Spleen (tissue), 11 donors: ENCODE results near the gene ZNF780A. TPM values are rescaled to one million over a fixed set of nuclear protein-coding genes. Genes with fewer than 3 reads are reported as not detected.

Experiments
- DNase-seq: peaks from one replicate; pipeline ENCODE4 v3.0.0-alpha.2; 2020
- H3K27ac ChIP-seq, 8 donors: fragments of 200-600 bp; sonication (generic) in 7 of 8; 1 replicate in 4 of 8; 2 replicates in 4 of 8; pipeline versions ENCODE4 v1.5.0 to v1.8.0; 2016 to 2021; ENCODE audit warnings: inconsistent platforms in 4 of 8, mild to moderate bottlenecking in 4 of 8, moderate library complexity in 1 of 8
- H3K27me3 ChIP-seq, 7 donors: fragments of 200-600 bp; sonication (generic) in 6 of 7; replicated peaks in 1 of 7; 1 replicate in 4 of 7; 2 replicates in 3 of 7; pipeline versions ENCODE4 v1.5.0 to v1.8.0; 2016 to 2021; ENCODE audit warnings: inconsistent platforms in 3 of 7, mild to moderate bottlenecking in 1 of 7
- H3K36me3 ChIP-seq, 6 donors: fragments of 200-600 bp; sonication (generic) in 5 of 6; 1 replicate in 4 of 6; 2 replicates in 2 of 6; pipeline versions ENCODE4 v1.5.0 to v1.8.0; 2016 to 2021; ENCODE audit warnings: inconsistent platforms in 2 of 6
- H3K4me1 ChIP-seq, 6 donors: fragments of 200-600 bp; sonication (generic) in 5 of 6; 1 replicate in 3 of 6; 2 replicates in 3 of 6; pipeline versions ENCODE4 v1.5.0 to v1.8.0; 2016 to 2021; ENCODE audit warnings: inconsistent platforms in 3 of 6
- H3K4me3 ChIP-seq, 8 donors: fragments of 200-600 bp; sonication (generic) in 7 of 8; 1 replicate in 4 of 8; 2 replicates in 4 of 8; pipeline versions ENCODE4 v1.5.0 to v1.8.0; 2016 to 2021; ENCODE audit warnings: inconsistent platforms in 4 of 8, mild to moderate bottlenecking in 4 of 8, moderate library complexity in 2 of 8
- H3K9me3 ChIP-seq, 8 donors: fragments of 200-600 bp; sonication (generic) in 7 of 8; 1 replicate in 4 of 8; 2 replicates in 4 of 8; pipeline versions ENCODE4 v1.5.0 to v1.8.0; 2016 to 2021; ENCODE audit warnings: inconsistent platforms in 4 of 8
- CTCF ChIP-seq, 11 experiments: fragments of 200-600 bp in 7 of 11; fragments of 450-650 bp in 4 of 11; sonication (generic) in 4 of 11; IDR thresholded peaks in 8 of 11; conservative IDR thresholded peaks in 3 of 11; 1 replicate in 7 of 11; 2 replicates in 4 of 11; pipeline versions ENCODE4 v1.4.0 to v1.8.0; 2016 to 2021; ENCODE audit warnings: antibody characterized with exemption in 11 of 11, inconsistent platforms in 4 of 11, mild to moderate bottlenecking in 1 of 11
- POLR2A ChIP-seq, 3 donors: fragments of 450-650 bp; IDR thresholded peaks; one replicate each; pipeline ENCODE4 v1.5.1; 2017; ENCODE audit warnings: antibody characterized with exemption in 3 of 3, mild to moderate bottlenecking in 1 of 3
- POLR2AphosphoS5 ChIP-seq, 3 donors: sonication (generic); formaldehyde crosslinking; IDR thresholded peaks; one replicate each; pipeline ENCODE4 v1.5.1; 2017; ENCODE audit warnings: antibody characterized with exemption in 3 of 3
- whole genome bisulfite sequencing, 5 donors: extraction: QIAGEN DNeasy Blood & Tissue Kit in 3 of 5; methylation state at CpG; one replicate each; pipeline versions ENCODE4 v1.1.5 to v1.1.7; 2013 to 2018; 5-methylcytosine and 5-hydroxymethylcytosine counted together
- intact Hi-C: fragments of 100-400 bp; cut with DNase I; formaldehyde crosslinking; loops from one replicate; pipeline ENCODE4 v1.15.0; 2023; ENCODE audit warnings: low total_unique reads
- polyA plus RNA-seq, 3 donors: library from polyadenylated mRNA; stranded (reverse); fragments of 200-250 nt; gene quantifications; one replicate each; pipeline ENCODE4 v1.2.1, GENCODE V29; 2013
- total RNA-seq, 7 donors: library from RNA; depleted of rRNA in 3 of 7; stranded (reverse); fragments of >200 nt in 3 of 7; fragmentation: NEBNext Ultra II Directional in 4 of 7; extraction: Animal tissue kit (Norgen Biotek cat#: 25700) in 4 of 7; gene quantifications; one replicate each; pipeline versions ENCODE4 v1.1.0 to v1.2.1, GENCODE V29; 2016 to 2021
- donor health status: healthy with polysubstance abuse.
- donor health status: DM: no; HTN: no; CAD: no; lungs with moderate emphysema.
- donor health status: DM: no; HTN: no; CAD: no.
- donor health status: Bipolar disorder and iron deficiency.
- donor health status: healthy.
- donor health status: DM: no; HTN: no; CAD: no.
- donor health status: DM: yes; HTN: yes; CAD: no.

Gene ZNF780A
- total and polyA plus RNA-seq, 10 donors: 18.1 to 52.5 (median 30.1) TPM

- TF ChIP-seq POLR2AphosphoS5 (IDR thresholded peaks at IDR 0.05) (no peak), CTCF (IDR thresholded peaks at IDR 0.05 in 8 of 11, conservative IDR thresholded peaks at IDR 0.05 in 3 of 11) (no peak), POLR2A (IDR thresholded peaks at IDR 0.05) (no peak)
- 60 to 85% (median 74%) methylated on average over 1 of the region's 1 CpG for WGBS, 5 donors
- intact Hi-C loops: no loop called here
- H3K27ac ChIP-seq: peak overlapping the region in 1 of 8 donors; percentile 53
- H3K27me3 ChIP-seq: no peaks in the 10 kb centered on the region
- H3K4me3 ChIP-seq: no peak overlapping the region
- peaks cover 20 to 75% (median 72%) of the 10 kb centered on the region in 8 donors for H3K9me3 ChIP-seq
- H3K36me3 ChIP-seq: peaks cover 42 to 100% (median 99%) of the 10 kb centered on the region in 6 donors
- H3K4me1 ChIP-seq: peaks cover 0 to 22% (median 0%) of the 10 kb centered on the region in 6 donors
- no peak for DNase-seq
These were observed 12.4 kb downstream of the ZNF780A start for GRCh38 chr19:40078377-40078776.

- no peak for DNase-seq
- no peak for TF ChIP-seq POLR2AphosphoS5 (IDR thresholded peaks at IDR 0.05)
- TF ChIP-seq POLR2A (IDR thresholded peaks at IDR 0.05): no peak
- TF ChIP-seq CTCF (IDR thresholded peaks at IDR 0.05 in 8 of 11, conservative IDR thresholded peaks at IDR 0.05 in 3 of 11): no peak
- Histone ChIP-seq H3K27me3 (no peaks in the 10 kb centered on the region), H3K27ac (no peak overlapping the region), H3K36me3 (peaks cover 10 to 27% (median 22%) of the 10 kb centered on the region in 6 donors), H3K4me1 (no peaks in the 10 kb centered on the region), H3K9me3 (peaks cover 10 to 67% (median 38%) of the 10 kb centered on the region in 8 donors), H3K4me3 (no peak overlapping the region)
- 87 to 97% (median 97%) methylated on average over 1 of the region's 1 CpG for WGBS, 5 donors
- intact Hi-C loops: no loop called here
These were observed 20.7 kb downstream of the ZNF780A start for GRCh38 chr19:40070058-40070457.

- Histone ChIP-seq H3K4me3 (no peak overlapping the region), H3K36me3 (no peaks in the 10 kb centered on the region), H3K9me3 (peaks cover 0 to 66% (median 58%) of the 10 kb centered on the region in 8 donors), H3K27me3 (no peaks in the 10 kb centered on the region), H3K27ac (no peak overlapping the region), H3K4me1 (peaks cover 9 to 21% (median 16%) of the 10 kb centered on the region in 6 donors)
- DNase-seq: no peak
- WGBS, 5 donors: 83 to 100% (median 93%) methylated on average over 1 of the region's 1 CpG
- TF ChIP-seq POLR2AphosphoS5 (IDR thresholded peaks at IDR 0.05) (no peak), POLR2A (IDR thresholded peaks at IDR 0.05) (no peak), CTCF (IDR thresholded peaks at IDR 0.05 in 8 of 11, conservative IDR thresholded peaks at IDR 0.05 in 3 of 11) (no peak)
- intact Hi-C loops: loop anchor here (5.0 kb wide), 1 partner anchor 152 kb away; no protein-coding TSS in a partner anchor
These were observed 31.1 kb downstream of the ZNF780A start for GRCh38 chr19:40059624-40060023.

- Histone ChIP-seq H3K27me3 (no peaks in the 10 kb centered on the region), H3K4me1 (peaks cover 11 to 41% (median 25%) of the 10 kb centered on the region in 6 donors), H3K9me3 (peaks cover 0 to 60% (median 39%) of the 10 kb centered on the region in 8 donors), H3K36me3 (no peaks in the 10 kb centered on the region), H3K27ac (no peak overlapping the region), H3K4me3 (peak overlapping the region in 2 of 8 donors; percentile 76 to 87)
- TF ChIP-seq POLR2AphosphoS5 (IDR thresholded peaks at IDR 0.05) (no peak), CTCF (IDR thresholded peaks at IDR 0.05 in 8 of 11, conservative IDR thresholded peaks at IDR 0.05 in 3 of 11) (no peak), POLR2A (IDR thresholded peaks at IDR 0.05) (no peak)
- WGBS, 5 donors: 75 to 96% (median 88%) methylated on average over 1 of the region's 1 CpG
- intact Hi-C loops: loop anchor here (5.0 kb wide), 1 partner anchor 150 kb away; no protein-coding TSS in a partner anchor
- DNase-seq: no peak
These were observed 33.6 kb downstream of the ZNF780A start for GRCh38 chr19:40057166-40057565.
